Lung (tissue), 16 donors: ENCODE measurements around the gene COQ2. TPM values are rescaled to one million over a fixed set of nuclear protein-coding genes. Genes with fewer than 3 reads are reported as not detected.
A peak's percentile ranks its signal among the peaks of the same experiment; 100 is the strongest.

Source experiments
- ATAC-seq: fragments of 200-7000 bp; cut with Tn5 transposase; one replicate; pipeline ENCODE4 v1.9.1; 2020; ENCODE audit warnings: moderate number of reproducible peaks; ENCODE audit not compliant: insufficient read depth, low FRiP score
- DNase-seq, 3 donors: peaks; one replicate each; pipeline ENCODE4 v3.0.0-alpha.2; 2013 to 2017
- H3K27ac ChIP-seq, 2 donors: one replicate each; pipeline ENCODE4 v1.5.1; 2013; ENCODE audit warnings: mild to moderate bottlenecking in 2 of 2, moderate library complexity in 2 of 2, control low read depth in 1 of 2, inconsistent platforms in 1 of 2, low read depth in 1 of 2, low read length in 1 of 2
- H3K27me3 ChIP-seq, 3 donors: one replicate each; pipeline ENCODE4 v1.5.1; 2013; ENCODE audit warnings: low read length in 2 of 3; ENCODE audit not compliant: control insufficient read depth in 3 of 3, insufficient read depth in 3 of 3
- H3K36me3 ChIP-seq, 4 donors: one replicate each; pipeline ENCODE4 v1.5.1; 2013; ENCODE audit warnings: low read length in 4 of 4, mild to moderate bottlenecking in 1 of 4, moderate library complexity in 1 of 4; ENCODE audit not compliant: control insufficient read depth in 4 of 4, insufficient read depth in 4 of 4
- H3K4me1 ChIP-seq, 5 donors: one replicate each; pipeline ENCODE4 v1.5.1; 2013; ENCODE audit warnings: low read length in 5 of 5, mild to moderate bottlenecking in 2 of 5, moderate library complexity in 1 of 5; ENCODE audit not compliant: control insufficient read depth in 5 of 5, insufficient read depth in 5 of 5
- H3K4me3 ChIP-seq: one replicate; pipeline ENCODE4 v1.5.1; 2013; ENCODE audit warnings: mild to moderate bottlenecking, control low read depth, moderate library complexity
- H3K9ac ChIP-seq, 2 donors: one replicate each; pipeline ENCODE4 v1.5.1; 2013; ENCODE audit warnings: low read length in 2 of 2, control low read depth in 1 of 2; ENCODE audit not compliant: insufficient read depth in 1 of 2
- H3K9me3 ChIP-seq, 4 donors: one replicate each; pipeline ENCODE4 v1.5.1; 2013; ENCODE audit warnings: low read length in 3 of 4, mild to moderate bottlenecking in 1 of 4, moderate library complexity in 1 of 4; ENCODE audit not compliant: control insufficient read depth in 4 of 4, insufficient read depth in 3 of 4
- WGBS, 2 donors: extraction: QIAGEN DNeasy Blood & Tissue Kit; methylation state at CpG; one replicate each; pipeline ENCODE4 v1.1.7; 2013; 5-methylcytosine and 5-hydroxymethylcytosine counted together
- long read RNA-seq, 5 donors: transcript quantifications; one replicate each; lab custom pipeline, GENCODE V29; 2026
- polyA plus RNA-seq, 2 donors: library from polyadenylated mRNA; stranded (reverse); fragments of 200-250 nt; gene quantifications; one replicate each; pipeline ENCODE4 v1.2.1, GENCODE V29; 2013
- total RNA-seq, 2 donors: library from RNA; depleted of rRNA in 1 of 2; stranded (reverse); fragments of >200 nt in 1 of 2; gene quantifications; one replicate each; pipeline ENCODE4 v1.2.1, GENCODE V29; 2014 to 2021
- TF ChIP-seq, protein P1 (sequence below): IDR thresholded peaks from 2 replicates; pipeline ENCODE4 v1.5.1; 2012; ENCODE audit warnings: mild to moderate bottlenecking; ENCODE audit errors: control extremely low read depth, extremely low read depth
- donor health status: control.
- donor health status: control.
- donor health status: Bipolar disorder and iron deficiency.
- donor health status: healthy.
- donor health status: DM: yes; HTN: yes; CAD: no.

Gene COQ2, protein sequence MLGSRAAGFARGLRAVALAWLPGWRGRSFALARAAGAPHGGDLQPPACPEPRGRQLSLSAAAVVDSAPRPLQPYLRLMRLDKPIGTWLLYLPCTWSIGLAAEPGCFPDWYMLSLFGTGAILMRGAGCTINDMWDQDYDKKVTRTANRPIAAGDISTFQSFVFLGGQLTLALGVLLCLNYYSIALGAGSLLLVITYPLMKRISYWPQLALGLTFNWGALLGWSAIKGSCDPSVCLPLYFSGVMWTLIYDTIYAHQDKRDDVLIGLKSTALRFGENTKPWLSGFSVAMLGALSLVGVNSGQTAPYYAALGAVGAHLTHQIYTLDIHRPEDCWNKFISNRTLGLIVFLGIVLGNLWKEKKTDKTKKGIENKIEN
- total RNA-seq: 10 to 100 TPM in 1 of 2 donors, 1 to 10 TPM in 1; 7.5 to 15.1 TPM
- 10 to 100 TPM in 1 of 2 donors, 1 to 10 TPM in 1; 7.7 to 11.6 TPM for polyA plus RNA-seq
- long read RNA-seq, donor 1, transcript COQ2-206 (7 exons, 1,641 nt): major isoform, 5 of 6 reads
- long read RNA-seq, donor 1, partial matches to known transcripts: 0 of 6 reads
- long read RNA-seq, donor 1, other reads (novel, unspliced or antisense): 0 of 6 reads
- long read RNA-seq, donor 2, partial matches to known transcripts: 0 of 2 reads
- long read RNA-seq, donor 2, other reads (novel, unspliced or antisense): 0 of 2 reads
- long read RNA-seq, donor 3, partial matches to known transcripts: 0 of 2 reads
- long read RNA-seq, donor 3, other reads (novel, unspliced or antisense): 0 of 2 reads
- long read RNA-seq, donor 4, partial matches to known transcripts: 0 of 2 reads
- long read RNA-seq, donor 4, other reads (novel, unspliced or antisense): 0 of 2 reads
- long read RNA-seq, donor 5, transcript COQ2-206 (7 exons, 1,641 nt): major isoform, 7 of 13 reads
- long read RNA-seq, donor 5, partial matches to known transcripts: 6 of 13 reads
- long read RNA-seq, donor 5, other reads (novel, unspliced or antisense): 0 of 13 reads

DNA sequence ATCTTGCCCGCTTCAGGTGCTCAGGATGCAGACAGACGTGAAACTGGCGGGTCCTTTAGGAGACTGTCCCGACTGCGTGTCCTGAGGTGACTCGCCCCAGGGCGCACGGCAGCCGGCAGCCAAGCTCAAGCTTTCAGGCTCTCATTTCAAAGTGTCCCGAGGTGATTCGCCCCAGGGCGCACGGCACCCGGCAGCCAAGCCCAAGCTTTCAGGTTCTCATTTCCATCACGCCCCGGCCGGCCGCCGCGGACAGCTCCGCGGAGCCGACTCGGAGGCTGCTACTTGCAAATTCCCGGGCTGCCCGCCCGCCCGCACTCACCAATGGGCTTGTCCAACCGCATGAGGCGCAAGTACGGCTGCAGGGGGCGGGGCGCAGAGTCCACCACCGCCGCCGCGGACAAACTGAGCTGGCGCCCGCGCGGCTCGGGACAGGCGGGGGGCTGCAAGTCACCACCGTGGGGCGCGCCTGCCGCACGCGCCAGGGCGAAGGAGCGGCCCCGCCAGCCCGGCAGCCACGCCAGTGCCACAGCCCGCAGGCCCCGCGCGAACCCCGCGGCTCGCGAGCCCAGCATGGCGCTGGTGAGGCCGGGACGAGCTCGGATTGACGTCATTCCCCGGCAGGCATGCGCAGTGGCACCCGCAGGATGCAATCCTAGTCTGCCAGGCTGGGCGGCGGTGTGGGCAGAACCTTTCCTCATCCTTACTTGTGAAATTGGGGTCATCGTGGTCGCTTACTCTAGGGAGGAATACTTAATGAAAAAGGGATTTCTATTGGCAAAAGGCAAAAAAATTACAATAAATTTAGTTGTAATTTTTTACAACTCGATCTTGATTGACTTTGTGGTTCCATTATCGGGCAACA is at the start of gene COQ2:
TSS of gene COQ2 (minus strand) at position 606 of the 862 bp plus-strand sequence. CDS start at position 572, 34 bp downstream.
- peak within 1 kb of the TSS; percentile 99 for H3K27ac ChIP-seq
- peak within 1 kb of the TSS; percentile 77 for H3K4me3 ChIP-seq
- TF ChIP-seq, protein P1, sequence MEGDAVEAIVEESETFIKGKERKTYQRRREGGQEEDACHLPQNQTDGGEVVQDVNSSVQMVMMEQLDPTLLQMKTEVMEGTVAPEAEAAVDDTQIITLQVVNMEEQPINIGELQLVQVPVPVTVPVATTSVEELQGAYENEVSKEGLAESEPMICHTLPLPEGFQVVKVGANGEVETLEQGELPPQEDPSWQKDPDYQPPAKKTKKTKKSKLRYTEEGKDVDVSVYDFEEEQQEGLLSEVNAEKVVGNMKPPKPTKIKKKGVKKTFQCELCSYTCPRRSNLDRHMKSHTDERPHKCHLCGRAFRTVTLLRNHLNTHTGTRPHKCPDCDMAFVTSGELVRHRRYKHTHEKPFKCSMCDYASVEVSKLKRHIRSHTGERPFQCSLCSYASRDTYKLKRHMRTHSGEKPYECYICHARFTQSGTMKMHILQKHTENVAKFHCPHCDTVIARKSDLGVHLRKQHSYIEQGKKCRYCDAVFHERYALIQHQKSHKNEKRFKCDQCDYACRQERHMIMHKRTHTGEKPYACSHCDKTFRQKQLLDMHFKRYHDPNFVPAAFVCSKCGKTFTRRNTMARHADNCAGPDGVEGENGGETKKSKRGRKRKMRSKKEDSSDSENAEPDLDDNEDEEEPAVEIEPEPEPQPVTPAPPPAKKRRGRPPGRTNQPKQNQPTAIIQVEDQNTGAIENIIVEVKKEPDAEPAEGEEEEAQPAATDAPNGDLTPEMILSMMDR: no peak
- ATAC-seq (peak; percentile 96), DNase-seq (peak; percentile 97 to 98 (median 97))
- 0% methylated on average over 70 to 76 of the region's 76 CpGs for WGBS, 2 donors
- no peaks in the 10 kb centered on the region for H3K9me3 ChIP-seq
- H3K36me3 ChIP-seq: no peaks in the 10 kb centered on the region
- H3K4me1 ChIP-seq: peaks cover 0 to 14% (median 4%) of the 10 kb centered on the region in 5 donors
- H3K9ac ChIP-seq: peak within 1 kb of the TSS; percentile 61 to 95
- no peaks in the 10 kb centered on the region for H3K27me3 ChIP-seq

DNA sequence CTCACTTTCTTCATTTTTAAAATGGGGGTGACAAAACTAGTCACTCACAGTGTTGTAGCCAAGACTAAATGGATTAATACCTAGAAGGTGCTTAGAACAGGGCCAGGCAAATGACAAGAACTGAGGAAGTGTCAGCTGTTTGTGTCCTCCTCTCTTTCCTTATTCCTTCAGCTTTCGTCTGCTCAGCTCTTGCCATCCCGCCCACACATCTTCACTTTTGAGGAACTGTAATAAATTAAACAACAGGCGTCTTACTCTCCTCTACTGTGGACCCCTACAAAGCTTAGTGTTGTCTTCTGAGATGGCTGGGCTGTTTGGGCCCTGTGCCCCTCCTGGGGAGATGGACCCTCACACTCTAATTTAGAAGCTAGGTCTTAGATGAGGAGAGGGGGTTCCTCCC is 47.4 kb upstream of the COQ2 start:
- Histone ChIP-seq H3K27me3 (peaks cover 0 to 22% (median 6%) of the 10 kb centered on the region in 3 donors), H3K9me3 (peaks cover 0 to 3% (median 0%) of the 10 kb centered on the region in 4 donors), H3K4me3 (no peak overlapping the region), H3K36me3 (no peaks in the 10 kb centered on the region), H3K9ac (no peak overlapping the region), H3K27ac (no peak overlapping the region), H3K4me1 (peaks cover 0 to 8% (median 3%) of the 10 kb centered on the region in 5 donors)
- TF ChIP-seq, protein P1: no peak
- no peak for ATAC-seq
- WGBS, 2 donors: 44 to 67% methylated on average over 3 of the region's 3 CpGs
- no peak for DNase-seq

DNA sequence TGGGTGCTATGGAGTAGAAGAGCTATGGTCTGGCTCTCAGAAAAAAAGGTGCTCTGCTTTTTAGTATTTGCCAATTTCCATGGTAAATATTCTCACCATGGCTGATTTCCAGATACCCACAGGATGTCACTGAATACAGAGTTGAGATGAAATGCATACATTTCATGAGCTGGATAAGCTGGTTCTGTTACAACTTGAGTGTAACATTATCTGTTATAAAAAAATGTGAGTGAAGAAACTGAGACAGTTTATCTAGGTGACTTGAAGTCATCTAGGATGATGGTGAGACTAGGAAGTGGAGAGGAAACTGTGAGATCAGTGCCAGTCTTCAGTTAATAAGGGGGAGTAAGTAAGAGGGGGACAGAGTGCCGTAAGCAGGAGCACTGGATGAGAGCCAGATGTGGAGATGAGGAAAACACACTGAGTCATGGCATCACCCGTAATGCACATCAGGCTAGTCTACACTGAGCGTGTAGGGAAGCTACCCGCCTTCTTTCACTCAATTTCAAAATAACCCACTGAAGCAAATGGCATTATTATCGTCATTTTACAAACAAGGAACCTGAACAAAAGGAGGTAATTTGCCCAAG is 45.0 kb upstream of the COQ2 start:
- Histone ChIP-seq H3K36me3 (no peaks in the 10 kb centered on the region), H3K27ac (no peak overlapping the region), H3K9me3 (peaks cover 0 to 3% (median 0%) of the 10 kb centered on the region in 4 donors), H3K27me3 (peaks cover 0 to 17% (median 4%) of the 10 kb centered on the region in 3 donors), H3K4me3 (no peak overlapping the region), H3K9ac (no peak overlapping the region), H3K4me1 (peaks cover 0 to 4% (median 0%) of the 10 kb centered on the region in 5 donors)
- DNase-seq: no peak
- WGBS, 2 donors: 30 to 58% methylated on average over 5 of the region's 5 CpGs
- TF ChIP-seq, protein P1: no peak
- no peak for ATAC-seq
